Kasumi-1 (cell line): ENCODE measurements around the gene AFAP1.
A peak's percentile ranks its signal among the peaks of the same experiment; 100 is the strongest.
"Not testable (repeated sequence)": the region's sequence is repeated elsewhere in the genome, so short reads cannot be mapped to it uniquely, and the experiment has no call there.

Experiments
- DNase-seq, 2 experiments: peaks; one replicate each; lab custom pipeline; 2025; lab: John Stamatoyannopoulos, UW

The AFAP1 gene

GRCh38 chr4:7945709-7946380 lies 6.2 kb upstream of the AFAP1 start:
- DNase-seq = no peak

GRCh38 chr4:7944599-7945220 lies 5.0 kb upstream of the AFAP1 start:
- no peak for DNase-seq

GRCh38 chr4:7943688-7944087 lies 4.0 kb upstream of the AFAP1 start:
- DNase-seq = not testable (repeated sequence)

GRCh38 chr4:7943211-7943610 lies 3.5 kb upstream of the AFAP1 start:
- no peak for DNase-seq

GRCh38 chr4:7941965-7942496 lies 2.4 kb upstream of the AFAP1 start:
- DNase-seq = no peak

- no peak for DNase-seq
Measured at GRCh38 chr4:7941111-7941964, 1.7 kb upstream of the AFAP1 start.

- no peak for DNase-seq
Measured at GRCh38 chr4:7938609-7939376, 868 bp downstream of the AFAP1 start.

- no peak for DNase-seq
Measured at GRCh38 chr4:7938266-7938608, 1.4 kb downstream of the AFAP1 start.

- peak; percentile 18 to 41 for DNase-seq
Measured at GRCh38 chr4:7937006-7937405, 2.7 kb downstream of the AFAP1 start.

GRCh38 chr4:7933651-7934510 lies 5.8 kb downstream of the AFAP1 start:
- no peak for DNase-seq

- DNase-seq = no peak
Measured at GRCh38 chr4:7932287-7932686, 7.4 kb downstream of the AFAP1 start.

- DNase-seq = no peak
Measured at GRCh38 chr4:7929118-7929951, 10.3 kb downstream of the AFAP1 start.

GRCh38 chr4:7928711-7929110 lies 10.9 kb downstream of the AFAP1 start:
- DNase-seq = no peak

- no peak for DNase-seq
Measured at GRCh38 chr4:7926822-7927221, 12.8 kb downstream of the AFAP1 start.

- no peak for DNase-seq
Measured at GRCh38 chr4:7924570-7924969, 15.1 kb downstream of the AFAP1 start.

- DNase-seq = no peak
Measured at GRCh38 chr4:7924163-7924562, 15.5 kb downstream of the AFAP1 start.

- DNase-seq = no peak
Measured at GRCh38 chr4:7922466-7922865, 17.2 kb downstream of the AFAP1 start.

- no peak for DNase-seq
Measured at GRCh38 chr4:7918981-7919380, 20.7 kb downstream of the AFAP1 start.

- not testable (repeated sequence) for DNase-seq
Measured at GRCh38 chr4:7918187-7918586, 21.5 kb downstream of the AFAP1 start.

- no peak for DNase-seq
Measured at GRCh38 chr4:7917669-7918068, 22.0 kb downstream of the AFAP1 start.
